Measurements from ENCODE around the gene MCC.

Gene MCC

DNA sequence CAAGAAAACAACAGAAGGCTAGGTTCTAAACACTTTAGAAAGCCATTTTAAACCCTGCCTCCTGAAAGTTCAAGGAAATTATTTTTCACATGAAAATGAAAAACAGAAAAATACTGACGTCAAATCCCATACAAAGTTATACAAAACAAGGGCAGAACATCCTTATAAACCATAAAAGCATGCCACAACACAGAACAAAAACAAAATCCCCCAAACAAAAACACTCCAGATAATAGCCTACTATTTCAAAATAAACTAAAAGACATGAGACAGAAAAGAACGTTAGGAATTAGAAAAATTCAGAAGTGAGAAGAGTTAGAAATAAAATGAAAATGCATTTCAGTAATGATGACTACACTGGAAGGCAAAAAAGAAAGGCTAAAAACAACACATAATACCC is 338.0 kb downstream of the MCC start:
- TF ChIP-seq CTBP1 (IDR thresholded peaks at IDR 0.05; ENCODE audit: borderline replicate concordance) (no peak), FOXK2 (IDR thresholded peaks at IDR 0.05) (no peak), NFRKB (IDR thresholded peaks at IDR 0.05) (no peak), LEF1 (IDR thresholded peaks at IDR 0.05; ENCODE audit: borderline replicate concordance) (no peak), ELF4 (IDR thresholded peaks at IDR 0.05) (no peak), SP1 (IDR thresholded peaks at IDR 0.05) (no peak), ZNF384 (IDR thresholded peaks at IDR 0.05) (no peak), L3MBTL2 (conservative IDR thresholded peaks at IDR 0.05) (no peak), BHLHE40 (IDR thresholded peaks at IDR 0.05; ENCODE audit: borderline replicate concordance) (no peak), FOXA1 (IDR thresholded peaks at IDR 0.05) (no peak), ARNT (IDR thresholded peaks at IDR 0.05) (no peak), FOXM1 (IDR thresholded peaks at IDR 0.05; ENCODE audit: borderline replicate concordance) (no peak), SUZ12 (IDR thresholded peaks at IDR 0.05) (no peak), TARDBP (IDR thresholded peaks at IDR 0.05) (no peak), HDGF (IDR thresholded peaks at IDR 0.05; ENCODE audit: borderline replicate concordance) (no peak)
- TF ChIP-seq, protein P1, sequence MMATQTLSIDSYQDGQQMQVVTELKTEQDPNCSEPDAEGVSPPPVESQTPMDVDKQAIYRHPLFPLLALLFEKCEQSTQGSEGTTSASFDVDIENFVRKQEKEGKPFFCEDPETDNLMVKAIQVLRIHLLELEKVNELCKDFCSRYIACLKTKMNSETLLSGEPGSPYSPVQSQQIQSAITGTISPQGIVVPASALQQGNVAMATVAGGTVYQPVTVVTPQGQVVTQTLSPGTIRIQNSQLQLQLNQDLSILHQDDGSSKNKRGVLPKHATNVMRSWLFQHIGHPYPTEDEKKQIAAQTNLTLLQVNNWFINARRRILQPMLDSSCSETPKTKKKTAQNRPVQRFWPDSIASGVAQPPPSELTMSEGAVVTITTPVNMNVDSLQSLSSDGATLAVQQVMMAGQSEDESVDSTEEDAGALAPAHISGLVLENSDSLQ (IDR thresholded peaks at IDR 0.05) = no peak
- no peak for DNase-seq (ENCODE audit: extremely low spot score)
- ChIA-PET CTCF (no interaction called here), POLR2A (no interaction called here)

DNA sequence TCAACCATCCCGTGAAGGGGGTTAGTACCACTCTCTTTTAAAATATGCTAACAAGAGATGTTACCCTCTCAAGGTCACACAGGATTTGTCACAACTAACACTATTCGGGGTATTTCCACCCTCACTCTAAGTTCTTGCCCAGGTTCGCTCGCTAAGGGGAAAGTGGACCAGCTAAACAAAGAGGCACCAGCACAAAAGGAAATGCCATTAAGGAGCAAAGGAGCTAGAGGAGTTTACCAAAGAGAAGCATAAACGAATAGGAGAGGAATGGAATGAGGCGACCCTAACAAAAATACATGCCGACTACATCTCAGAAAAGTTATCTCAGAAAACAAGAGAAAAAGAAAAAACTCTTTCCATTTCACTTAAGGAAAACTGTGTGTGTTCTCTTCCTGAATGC is 340.7 kb downstream of the MCC start:
- TF ChIP-seq HDGF (IDR thresholded peaks at IDR 0.05; ENCODE audit: borderline replicate concordance) = no peak
- TF ChIP-seq FOXM1 (IDR thresholded peaks at IDR 0.05; ENCODE audit: borderline replicate concordance) = no peak
- TF ChIP-seq ARNT (IDR thresholded peaks at IDR 0.05) = no peak
- no peak for TF ChIP-seq ELF4 (IDR thresholded peaks at IDR 0.05)
- no peak for TF ChIP-seq BHLHE40 (IDR thresholded peaks at IDR 0.05; ENCODE audit: borderline replicate concordance)
- no peak for TF ChIP-seq ZNF384 (IDR thresholded peaks at IDR 0.05)
- no peak for TF ChIP-seq SP1 (IDR thresholded peaks at IDR 0.05)
- no peak for TF ChIP-seq L3MBTL2 (conservative IDR thresholded peaks at IDR 0.05)
- no peak for TF ChIP-seq NFRKB (IDR thresholded peaks at IDR 0.05)
- no peak for TF ChIP-seq LEF1 (IDR thresholded peaks at IDR 0.05; ENCODE audit: borderline replicate concordance)
- no peak for TF ChIP-seq CTBP1 (IDR thresholded peaks at IDR 0.05; ENCODE audit: borderline replicate concordance)
- TF ChIP-seq, protein P1 (IDR thresholded peaks at IDR 0.05) = no peak
- TF ChIP-seq FOXA1 (IDR thresholded peaks at IDR 0.05) = no peak
- no peak for TF ChIP-seq SUZ12 (IDR thresholded peaks at IDR 0.05)
- TF ChIP-seq FOXK2 (IDR thresholded peaks at IDR 0.05) = no peak
- TF ChIP-seq TARDBP (IDR thresholded peaks at IDR 0.05) = no peak
- no peak for DNase-seq (ENCODE audit: extremely low spot score)
- ChIA-PET CTCF (interaction anchor here (0.6 kb wide), 1 partner anchor 78 kb away, joined by 4 read pairs; no protein-coding TSS in a partner anchor), POLR2A (no interaction called here)

DNA sequence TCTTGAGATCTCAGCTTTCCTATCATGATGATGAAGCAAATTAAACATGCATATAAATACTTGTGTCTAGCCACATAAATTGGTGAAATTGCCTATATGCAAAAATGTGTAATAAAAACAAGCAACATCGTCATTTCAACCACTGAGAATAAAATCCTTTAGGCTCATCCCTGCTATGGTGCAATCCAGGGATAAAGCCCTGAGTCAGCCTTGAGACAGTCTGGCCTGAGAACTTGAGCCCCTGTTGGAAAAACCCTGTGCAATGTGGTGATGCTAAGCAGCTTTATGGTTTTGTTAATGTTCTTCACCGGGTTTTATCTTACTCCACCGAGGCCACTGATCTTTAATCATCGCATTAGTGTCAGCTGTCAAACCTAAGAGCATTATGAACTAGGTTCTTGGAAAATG is 341.1 kb downstream of the MCC start:
- no peak for DNase-seq (ENCODE audit: extremely low spot score)
- POLR2A ChIA-PET = no interaction called here
- TF ChIP-seq TARDBP (IDR thresholded peaks at IDR 0.05) (no peak), ARNT (IDR thresholded peaks at IDR 0.05) (no peak), FOXK2 (IDR thresholded peaks at IDR 0.05) (no peak)
- CTCF ChIA-PET = no interaction called here

DNA sequence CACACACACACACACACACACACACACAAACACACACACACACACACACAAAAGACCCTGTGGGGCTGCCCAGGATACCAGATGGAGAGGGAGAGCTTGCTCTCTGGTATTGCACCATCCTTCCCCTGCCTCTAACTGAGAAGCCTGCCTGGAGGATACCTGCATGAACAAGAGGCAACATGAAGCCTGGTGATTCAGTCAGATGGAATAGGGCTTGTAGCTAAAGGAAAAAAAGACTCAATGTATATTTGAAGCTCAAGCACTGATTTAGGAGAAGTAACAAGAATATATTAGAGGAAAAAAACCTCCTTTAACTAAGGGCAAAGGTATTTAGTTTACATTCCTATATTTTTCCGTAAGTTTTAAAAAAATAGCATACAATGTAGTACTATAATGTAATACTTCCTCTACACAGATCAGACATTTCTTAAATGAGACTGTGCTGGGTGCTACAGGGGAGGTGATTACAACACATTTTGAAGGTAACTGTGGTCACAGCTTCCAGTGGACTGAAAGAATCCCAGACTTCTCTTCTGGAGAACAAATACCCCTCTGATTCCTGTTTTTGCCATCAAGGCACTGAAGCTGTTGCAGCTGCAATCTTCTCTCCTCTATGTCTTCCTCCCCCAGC is 342.4 kb downstream of the MCC start:
- TF ChIP-seq NFRKB (IDR thresholded peaks at IDR 0.05) (no peak), ARNT (IDR thresholded peaks at IDR 0.05) (no peak), ZNF384 (IDR thresholded peaks at IDR 0.05) (no peak), LEF1 (IDR thresholded peaks at IDR 0.05; ENCODE audit: borderline replicate concordance) (no peak), TARDBP (IDR thresholded peaks at IDR 0.05) (no peak), FOXK2 (IDR thresholded peaks at IDR 0.05) (no peak), SUZ12 (IDR thresholded peaks at IDR 0.05) (no peak), FOXM1 (IDR thresholded peaks at IDR 0.05; ENCODE audit: borderline replicate concordance) (no peak), BHLHE40 (IDR thresholded peaks at IDR 0.05; ENCODE audit: borderline replicate concordance) (no peak), HDGF (IDR thresholded peaks at IDR 0.05; ENCODE audit: borderline replicate concordance) (no peak), FOXA1 (IDR thresholded peaks at IDR 0.05) (no peak), ELF4 (IDR thresholded peaks at IDR 0.05) (no peak), SP1 (IDR thresholded peaks at IDR 0.05) (no peak), CTBP1 (IDR thresholded peaks at IDR 0.05; ENCODE audit: borderline replicate concordance) (no peak), L3MBTL2 (conservative IDR thresholded peaks at IDR 0.05) (no peak)
- TF ChIP-seq, protein P1 (IDR thresholded peaks at IDR 0.05) = no peak
- CTCF ChIA-PET = interaction anchor here (0.7 kb wide), 2 partner anchors 17 to 148 kb away, joined by 3 read pairs; no protein-coding TSS in a partner anchor
- POLR2A ChIA-PET = no interaction called here
- no peak for DNase-seq (ENCODE audit: extremely low spot score)

DNA sequence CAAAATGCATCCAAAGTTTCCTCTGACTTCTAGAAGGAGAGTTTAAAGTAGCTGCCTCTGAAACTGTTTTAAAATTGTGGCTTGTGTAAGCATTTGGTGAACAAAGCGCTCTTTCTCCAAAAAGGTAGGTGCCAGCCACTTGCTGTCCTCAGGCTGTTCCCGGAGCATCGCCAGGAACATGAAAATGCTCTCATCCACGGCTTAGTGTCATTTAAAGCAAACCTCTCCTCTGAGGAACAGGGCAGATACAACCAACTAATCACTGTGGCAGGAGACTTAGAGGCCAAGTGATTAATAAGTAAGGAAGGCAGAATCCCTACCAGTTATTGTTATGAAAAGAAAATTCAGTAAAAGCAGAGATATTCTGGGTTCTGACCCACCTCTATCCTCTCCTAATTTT is 346.1 kb downstream of the MCC start:
- POLR2A ChIA-PET = no interaction called here

More for the DNA sequence above, 346.1 kb downstream of the MCC start:
- no peak for TF ChIP-seq FOXA1 (IDR thresholded peaks at IDR 0.05)
- no peak for TF ChIP-seq BHLHE40 (IDR thresholded peaks at IDR 0.05; ENCODE audit: borderline replicate concordance)
- TF ChIP-seq SP1 (IDR thresholded peaks at IDR 0.05) = no peak
- no peak for TF ChIP-seq ARNT (IDR thresholded peaks at IDR 0.05)
- TF ChIP-seq, protein P1 (IDR thresholded peaks at IDR 0.05) = no peak
- TF ChIP-seq HDGF (IDR thresholded peaks at IDR 0.05; ENCODE audit: borderline replicate concordance) = no peak
- TF ChIP-seq SUZ12 (IDR thresholded peaks at IDR 0.05) = no peak
- no peak for TF ChIP-seq ELF4 (IDR thresholded peaks at IDR 0.05)
- TF ChIP-seq NFRKB (IDR thresholded peaks at IDR 0.05) = no peak
- TF ChIP-seq ZNF384 (IDR thresholded peaks at IDR 0.05) = no peak
- no peak for DNase-seq (ENCODE audit: extremely low spot score)
- CTCF ChIA-PET = no interaction called here
